GM15510 (cell line): ENCODE results near the gene ADNP2.

Experiments used
- POLR2A ChIP-seq: IDR thresholded peaks from 3 replicates; pipeline ENCODE4 v1.6.1; 2011; ENCODE audit warnings: borderline replicate concordance; ENCODE audit not compliant: insufficient read length; ENCODE audit errors: extremely low read depth

The ADNP2 gene

GRCh38 chr18:80103231-80103630 is 5.8 kb upstream of the ADNP2 start:
- TF ChIP-seq POLR2A, result no peak

- TF ChIP-seq POLR2A, result no peak
These were observed 4.7 kb upstream of the ADNP2 start for GRCh38 chr18:80104364-80104779.

GRCh38 chr18:80105369-80106167 is 3.5 kb upstream of the ADNP2 start:
- TF ChIP-seq POLR2A, result no peak

- TF ChIP-seq POLR2A, result no peak
These were observed 2.5 kb upstream of the ADNP2 start for GRCh38 chr18:80106482-80107051.

- no peak for TF ChIP-seq POLR2A
These were observed 1.6 kb upstream of the ADNP2 start for GRCh38 chr18:80107426-80107825.

GRCh38 chr18:80108121-80108536 is 933 bp upstream of the ADNP2 start:
- TF ChIP-seq POLR2A, result no peak

GRCh38 chr18:80109676-80110078 is 615 bp downstream of the ADNP2 start:
- TF ChIP-seq POLR2A, result peak; percentile 3

GRCh38 chr18:80112624-80113248 is 3.7 kb downstream of the ADNP2 start:
- no peak for TF ChIP-seq POLR2A

- TF ChIP-seq POLR2A, result no peak
These were observed 6.0 kb downstream of the ADNP2 start for GRCh38 chr18:80115035-80115434.

GRCh38 chr18:80119111-80119510 is 10.0 kb downstream of the ADNP2 start:
- TF ChIP-seq POLR2A, result no peak

GRCh38 chr18:80120932-80121331 is 11.9 kb downstream of the ADNP2 start:
- TF ChIP-seq POLR2A, result no peak

- no peak for TF ChIP-seq POLR2A
These were observed 15.1 kb downstream of the ADNP2 start for GRCh38 chr18:80124131-80124530.

- TF ChIP-seq POLR2A, result no peak
These were observed 17.7 kb downstream of the ADNP2 start for GRCh38 chr18:80126797-80127196.

- no peak for TF ChIP-seq POLR2A
These were observed 18.6 kb downstream of the ADNP2 start for GRCh38 chr18:80127635-80128034.

GRCh38 chr18:80129672-80130367 is 20.8 kb downstream of the ADNP2 start:
- no peak for TF ChIP-seq POLR2A
